Activated CD8-positive, alpha-beta memory T cell treated with anti-CD3 and anti-CD28 coated beads for 36 hours (primary cell): ENCODE results near the gene PRSS22. TPM values are rescaled to one million over a fixed set of nuclear protein-coding genes. Genes with fewer than 3 reads are reported as not detected.

Source experiments
- CTCF ChIA-PET: fragments of 350-600 bp; sonication (Branson Sonifier 250); formaldehyde crosslinking; loops from one replicate; lab custom pipeline; 2021; ENCODE audit warnings: antibody characterized with exemption; lab: Charles Lee
- POLR2A ChIA-PET: fragments of 350-600 bp; sonication (Branson Sonifier 250); formaldehyde crosslinking; loops from one replicate; lab custom pipeline; 2021; ENCODE audit warnings: antibody characterized with exemption; lab: Charles Lee
- total RNA-seq, 2 experiments: library from RNA; stranded (reverse); gene quantifications; one replicate each; pipeline ENCODE4 v1.2.3, GENCODE V29; 2021

PRSS22 gene
- total RNA-seq, 2 experiments from 2014 or later, result not detected

GRCh38 chr16:2825049-2825742 is 32.8 kb downstream of the PRSS22 start:
- CTCF ChIA-PET, result no interaction called here
- POLR2A ChIA-PET, result no interaction called here

GRCh38 chr16:2824626-2825025 is 33.3 kb downstream of the PRSS22 start:
- ChIA-PET POLR2A (no interaction called here), CTCF (no interaction called here)

GRCh38 chr16:2822496-2822895 is 35.5 kb downstream of the PRSS22 start:
- ChIA-PET CTCF (interaction anchor here (1.4 kb wide), 1 partner anchor 17 kb away, joined by 4 read pairs; no protein-coding TSS in a partner anchor), POLR2A (no interaction called here)

GRCh38 chr16:2822158-2822495 is 35.8 kb downstream of the PRSS22 start:
- ChIA-PET POLR2A (no interaction called here), CTCF (no interaction called here)

GRCh38 chr16:2821487-2822157 is 36.3 kb downstream of the PRSS22 start:
- ChIA-PET CTCF (no interaction called here), POLR2A (no interaction called here)

GRCh38 chr16:2820836-2821486 is 37.0 kb downstream of the PRSS22 start:
- CTCF ChIA-PET, result no interaction called here
- POLR2A ChIA-PET, result no interaction called here

GRCh38 chr16:2819939-2820835 is 37.8 kb downstream of the PRSS22 start:
- CTCF ChIA-PET, result no interaction called here
- POLR2A ChIA-PET, result no interaction called here

GRCh38 chr16:2819179-2819938 is 38.6 kb downstream of the PRSS22 start:
- POLR2A ChIA-PET, result no interaction called here
- CTCF ChIA-PET, result no interaction called here

- POLR2A ChIA-PET, result no interaction called here
- CTCF ChIA-PET, result no interaction called here
These were observed 39.6 kb downstream of the PRSS22 start for GRCh38 chr16:2818272-2818876.

- POLR2A ChIA-PET, result no interaction called here
- CTCF ChIA-PET, result no interaction called here
These were observed 40.4 kb downstream of the PRSS22 start for GRCh38 chr16:2817340-2818271.

GRCh38 chr16:2816751-2817339 is 41.1 kb downstream of the PRSS22 start, which contains the start of gene PRSS21:
Gene PRSS21, plus strand, starts transcription at chr16:2817237. Its CDS starts 32 bp downstream, at chr16:2817269.
- POLR2A ChIA-PET, result no interaction called here

GRCh38 chr16:2815299-2815771 is 42.6 kb downstream of the PRSS22 start:
- ChIA-PET CTCF (no interaction called here), POLR2A (no interaction called here)

More at GRCh38 chr16:2816751-2817339, 41.1 kb downstream of the PRSS22 start, which contains the start of gene PRSS21:
- CTCF ChIA-PET, result interaction anchor here (0.7 kb wide), 1 partner anchor 22 kb away, joined by 3 read pairs; no protein-coding TSS in a partner anchor

GRCh38 chr16:2814551-2815298 is 43.2 kb downstream of the PRSS22 start:
- ChIA-PET CTCF (no interaction called here), POLR2A (no interaction called here)

- CTCF ChIA-PET, result interaction anchor here (0.6 kb wide), 1 partner anchor 23 kb away, joined by 4 read pairs; no protein-coding TSS in a partner anchor
- POLR2A ChIA-PET, result no interaction called here
These were observed 44.2 kb downstream of the PRSS22 start for GRCh38 chr16:2813771-2814221.

- ChIA-PET CTCF (interaction anchor here (0.5 to 1.2 kb wide), 3 partner anchors 28 to 191 kb away, joined by 3 read pairs; no protein-coding TSS in a partner anchor), POLR2A (no interaction called here)
These were observed 46.1 kb downstream of the PRSS22 start for GRCh38 chr16:2811703-2812471.
